Measurements from ENCODE around the gene BTN3A1. TPM values are rescaled to one million over a fixed set of nuclear protein-coding genes. Genes with fewer than 3 reads are reported as not detected.
"Not testable (repeated sequence)": the region's sequence is repeated elsewhere in the genome, so short reads cannot be mapped to it uniquely, and the experiment has no call there.

The BTN3A1 gene
- total and polyA plus RNA-seq, 12 donors: 3.9 to 44.3 (median 8.6) TPM

- Histone ChIP-seq H3K9me3 (no peaks in the 10 kb centered on the region), H3K27ac (peak overlapping the region in 1 of 10 donors; percentile 7), H3K36me3 (peaks cover 0 to 52% (median 37%) of the 10 kb centered on the region in 9 donors), H3K27me3 (no peaks in the 10 kb centered on the region), H3K4me3 (peak overlapping the region in 8 of 10 donors; percentile 62 to 93 (median 78)), H3K4me1 (peaks cover 0 to 65% (median 48%) of the 10 kb centered on the region in 9 donors)
- 84 to 85% methylated on average over 16 of the region's 16 CpGs for WGBS, 2 donors
- no peak for TF ChIP-seq CTCF (IDR thresholded peaks at IDR 0.05)
- ATAC-seq: no peak
- intact Hi-C loops (cut with DNase I): no loop called here
- no peak for DNase-seq
These were observed 57.1 kb downstream of the BTN3A1 start for GRCh38 chr6:26459023-26459810.

GRCh38 chr6:26461353-26461752, 59.3 kb downstream of the BTN3A1 start:
- Histone ChIP-seq H3K4me1 (peaks cover 0 to 55% (median 48%) of the 10 kb centered on the region in 9 donors), H3K36me3 (peaks cover 0 to 73% (median 58%) of the 10 kb centered on the region in 9 donors), H3K4me3 (peak overlapping the region in 4 of 10 donors; percentile 3 to 17 (median 10))
- H3K27me3 ChIP-seq; ATAC-seq; intact Hi-C loops (cut with DNase I); DNase-seq; H3K9me3 ChIP-seq; H3K27ac ChIP-seq: not testable (repeated sequence)
- 67 to 73% methylated on average over 5 of the region's 5 CpGs for WGBS, 2 donors

- Histone ChIP-seq H3K4me1 (peaks cover 0 to 40% (median 36%) of the 10 kb centered on the region in 9 donors), H3K9me3 (no peaks in the 10 kb centered on the region), H3K27ac (no peak overlapping the region), H3K36me3 (peaks cover 0 to 100% (median 81%) of the 10 kb centered on the region in 9 donors), H3K4me3 (no peak overlapping the region), H3K27me3 (no peaks in the 10 kb centered on the region)
- DNase-seq: no peak
- no peak for ATAC-seq
- TF ChIP-seq CTCF (IDR thresholded peaks at IDR 0.05): no peak
- intact Hi-C loops (cut with DNase I): no loop called here
- WGBS, 2 donors: 84% methylated on average over 4 of the region's 4 CpGs
These were observed 61.9 kb downstream of the BTN3A1 start for GRCh38 chr6:26464014-26464413.

GRCh38 chr6:26464416-26465131, 62.5 kb downstream of the BTN3A1 start:
- intact Hi-C loops (cut with DNase I): no loop called here
- DNase-seq (no peak), ATAC-seq (no peak)
- Histone ChIP-seq H3K36me3 (peaks cover 0 to 100% (median 75%) of the 10 kb centered on the region in 9 donors), H3K27ac (no peak overlapping the region), H3K4me3 (no peak overlapping the region), H3K9me3 (no peaks in the 10 kb centered on the region), H3K4me1 (peaks cover 0 to 34% (median 30%) of the 10 kb centered on the region in 9 donors), H3K27me3 (no peaks in the 10 kb centered on the region)
- no peak for TF ChIP-seq CTCF (IDR thresholded peaks at IDR 0.05)
- 97 to 99% methylated on average over 7 of the region's 7 CpGs for WGBS, 2 donors

Other genes starting within 250 kb of the BTN3A1 start
- gene BTN3A2, start 37.1 kb upstream of the BTN3A1 start, total RNA-seq: 10 to 100 TPM in 4 of 10 donors, 1 to 10 TPM in 6; 4.2 to 68.1 (median 9.2) TPM
- gene BTN3A2, start 37.1 kb upstream of the BTN3A1 start, polyA plus RNA-seq: 10 to 100 TPM; 10.5 to 11.1 TPM
- gene BTN2A2, start 19.2 kb upstream of the BTN3A1 start, total RNA-seq: 10 to 100 TPM in 1 of 10 donors, 1 to 10 TPM in 9; 1.7 to 12.5 (median 3.8) TPM
- gene BTN2A2, start 19.2 kb upstream of the BTN3A1 start, polyA plus RNA-seq: 1 to 10 TPM; 3.0 to 3.9 TPM
- gene BTN3A3, start 38.2 kb downstream of the BTN3A1 start, total RNA-seq: 10 to 100 TPM in 3 of 10 donors, 1 to 10 TPM in 7; 4.4 to 28.2 (median 8.4) TPM
- 10 to 100 TPM in 1 of 2 donors, 1 to 10 TPM in 1; 8.2 to 10.6 TPM for gene BTN3A3, start 38.2 kb downstream of the BTN3A1 start, polyA plus RNA-seq
- gene BTN2A1, start 55.7 kb downstream of the BTN3A1 start, total RNA-seq: 10 to 100 TPM; 12.7 to 19.9 (median 15.5) TPM
- 10 to 100 TPM in 1 of 2 donors, 1 to 10 TPM in 1; 9.7 to 15.9 TPM for gene BTN2A1, start 55.7 kb downstream of the BTN3A1 start, polyA plus RNA-seq
- not detected for gene BTN1A1, start 98.0 kb downstream of the BTN3A1 start, total RNA-seq
- gene BTN1A1, start 98.0 kb downstream of the BTN3A1 start, polyA plus RNA-seq: not detected
- 10 to 100 TPM; 22.8 to 35.0 (median 29.8) TPM for gene HMGN4, start 136.1 kb downstream of the BTN3A1 start, total RNA-seq
- gene HMGN4, start 136.1 kb downstream of the BTN3A1 start, polyA plus RNA-seq: 10 to 100 TPM in 1 of 2 donors, 1 to 10 TPM in 1; 8.2 to 31.4 TPM
- gene ABT1, start 194.7 kb downstream of the BTN3A1 start, total RNA-seq: 10 to 100 TPM in 1 of 10 donors, 1 to 10 TPM in 9; 5.8 to 10.2 (median 7.4) TPM
- gene ABT1, start 194.7 kb downstream of the BTN3A1 start, polyA plus RNA-seq: 10 to 100 TPM in 1 of 2 donors, 1 to 10 TPM in 1; 6.6 to 11.7 TPM

Data from heart right ventricle (tissue), 16 donors.